ENCODE results near the gene GKN1.

GKN1 gene

GRCh38 chr2:69012310-69013141, 38.1 kb downstream of the GKN1 start:
- TF ChIP-seq CTCF (IDR thresholded peaks at IDR 0.05; ENCODE audit: insufficient read depth, low read depth, low read length, missing control alignments): peak; percentile 68
- H3K4me3 ChIP-seq (ENCODE audit: low read length): peak overlapping the region; percentile 85
- peak; percentile 49 for DNase-seq (ENCODE audit: low read depth)

- DNase-seq (ENCODE audit: low read depth): peak; percentile 65
- H3K4me3 ChIP-seq (ENCODE audit: low read length): peak within 1 kb of the TSS; percentile 85
These were observed 38.9 kb downstream of the GKN1 start, which contains the start of gene ANTXR1 for GRCh38 chr2:69013142-69013839. Gene ANTXR1, plus strand, starts transcription at chr2:69013179. Its CDS starts 321 bp downstream, at chr2:69013500.

GRCh38 chr2:69013840-69014821, 39.7 kb downstream of the GKN1 start:
- peak; percentile 9 for TF ChIP-seq CTCF (IDR thresholded peaks at IDR 0.05; ENCODE audit: insufficient read depth, low read depth, low read length, missing control alignments)
- DNase-seq (ENCODE audit: low read depth): no peak
- H3K4me3 ChIP-seq (ENCODE audit: low read length): peak overlapping the region; percentile 85

More at GRCh38 chr2:69013142-69013839, 38.9 kb downstream of the GKN1 start, which contains the start of gene ANTXR1:
- TF ChIP-seq CTCF (IDR thresholded peaks at IDR 0.05; ENCODE audit: insufficient read depth, low read depth, low read length, missing control alignments): no peak

- no peak for TF ChIP-seq CTCF (IDR thresholded peaks at IDR 0.05; ENCODE audit: insufficient read depth, low read depth, low read length, missing control alignments)
- no peak for DNase-seq (ENCODE audit: low read depth)
- no peak overlapping the region for H3K4me3 ChIP-seq (ENCODE audit: low read length)
These were observed 42.6 kb downstream of the GKN1 start for GRCh38 chr2:69017080-69017479.

GRCh38 chr2:69017835-69018234, 43.4 kb downstream of the GKN1 start:
- H3K4me3 ChIP-seq (ENCODE audit: low read length): no peak overlapping the region
- no peak for TF ChIP-seq CTCF (IDR thresholded peaks at IDR 0.05; ENCODE audit: insufficient read depth, low read depth, low read length, missing control alignments)
- DNase-seq (ENCODE audit: low read depth): no peak

- TF ChIP-seq CTCF (IDR thresholded peaks at IDR 0.05; ENCODE audit: insufficient read depth, low read depth, low read length, missing control alignments): no peak
- no peak overlapping the region for H3K4me3 ChIP-seq (ENCODE audit: low read length)
- DNase-seq (ENCODE audit: low read depth): no peak
These were observed 44.3 kb downstream of the GKN1 start for GRCh38 chr2:69018678-69019095.
